Neural crest cell (in vitro differentiated cells): ENCODE measurements around the gene HMGXB4. TPM values are rescaled to one million over a fixed set of nuclear protein-coding genes. Genes with fewer than 3 reads are reported as not detected.

Experiments used
- DNase-seq: peaks from one replicate; pipeline ENCODE4 v3.0.0; 2021; ENCODE audit warnings: low read depth, mixed read lengths, low spot score
- H3K27ac Mint-ChIP-seq: one replicate; pipeline ENCODE4 v1.8.0; 2021; ENCODE audit warnings: mild to moderate bottlenecking, mixed read lengths; ENCODE audit not compliant: unreplicated experiment
- H3K27me3 Mint-ChIP-seq: 2 replicates; pipeline ENCODE4 v1.8.0; 2021; ENCODE audit warnings: low read depth, mild to moderate bottlenecking, mixed read lengths
- H3K36me3 Mint-ChIP-seq: 2 replicates; pipeline ENCODE4 v1.8.0; 2021; ENCODE audit warnings: low read depth, mild to moderate bottlenecking, mixed read lengths
- H3K4me1 Mint-ChIP-seq: 2 replicates; pipeline ENCODE4 v1.8.0; 2021; ENCODE audit warnings: mixed read lengths
- H3K4me3 Mint-ChIP-seq: one replicate; pipeline ENCODE4 v1.8.0; 2021; ENCODE audit warnings: mild to moderate bottlenecking, mixed read lengths
- H3K9me3 Mint-ChIP-seq: 2 replicates; pipeline ENCODE4 v1.8.0; 2021; ENCODE audit warnings: mixed read lengths
- total RNA-seq: library from RNA; stranded (reverse); gene quantifications from 2 replicates; pipeline ENCODE4 v1.2.1, GENCODE V29; 2021
- TF ChIP-seq, protein P1 (sequence below): fragments of 200-600 bp; sonication (generic); conservative IDR thresholded peaks from 2 replicates; pipeline ENCODE4 v1.5.0; 2021; ENCODE audit warnings: antibody characterized with exemption, mild to moderate bottlenecking

HMGXB4 gene
- total RNA-seq, 1 donor from 2014 or later: 44.7 TPM

DNA sequence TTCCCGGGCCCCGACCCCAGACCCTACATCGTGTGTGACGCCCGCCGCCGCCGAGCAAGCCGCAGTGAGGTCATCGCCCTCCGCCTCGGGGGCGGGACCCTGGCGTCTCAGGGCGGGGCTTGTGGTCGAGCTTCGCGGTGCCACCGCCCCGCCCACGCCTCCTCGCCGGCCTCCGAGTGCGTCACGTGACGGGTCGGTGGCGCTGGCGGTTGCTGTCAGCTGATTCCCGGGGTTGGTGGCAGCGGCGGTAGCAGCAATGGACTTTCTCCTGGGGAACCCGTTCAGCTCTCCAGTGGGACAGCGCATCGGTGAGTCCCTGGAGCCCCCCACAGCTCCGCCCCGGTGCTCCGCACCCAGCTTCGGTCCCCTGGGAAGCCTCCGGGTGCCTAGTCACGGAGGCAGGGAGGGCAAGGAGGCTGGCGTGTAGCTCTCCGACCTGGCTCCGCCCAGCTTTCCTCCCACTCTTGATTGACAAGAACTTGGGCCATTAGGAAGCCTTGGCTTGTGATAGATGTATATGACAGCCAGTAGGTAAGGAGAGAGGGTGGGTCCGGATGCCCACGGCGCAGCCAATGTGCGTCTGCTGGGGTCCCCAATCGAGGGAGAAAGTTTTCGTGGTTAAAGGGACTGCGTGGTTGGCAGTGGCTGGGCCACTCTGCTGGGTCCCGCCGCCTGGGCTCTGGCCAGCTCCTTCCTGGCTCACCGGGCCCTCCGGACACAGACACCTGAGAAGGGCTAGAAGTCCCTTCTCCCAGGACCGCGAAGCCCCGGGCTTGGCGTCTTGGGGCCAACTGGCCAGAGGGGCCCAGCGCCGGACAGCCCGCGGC is 42.6 kb downstream of the HMGXB4 start, which contains the start of gene TOM1:
Gene TOM1, plus strand, starts transcription at position 222 of the 827 bp plus-strand sequence. Its CDS starts 35 bp downstream, at position 257.
- Mint-ChIP-seq H3K27me3 (no peaks in the 10 kb centered on the region), H3K9me3 (no peaks in the 10 kb centered on the region), H3K4me3 (peak within 1 kb of the TSS; percentile 90), H3K36me3 (no peaks in the 10 kb centered on the region), H3K27ac (peak within 1 kb of the TSS; percentile 92), H3K4me1 (peaks cover 13% of the 10 kb centered on the region)
- peak; percentile 96 for DNase-seq
- TF ChIP-seq, protein P1, sequence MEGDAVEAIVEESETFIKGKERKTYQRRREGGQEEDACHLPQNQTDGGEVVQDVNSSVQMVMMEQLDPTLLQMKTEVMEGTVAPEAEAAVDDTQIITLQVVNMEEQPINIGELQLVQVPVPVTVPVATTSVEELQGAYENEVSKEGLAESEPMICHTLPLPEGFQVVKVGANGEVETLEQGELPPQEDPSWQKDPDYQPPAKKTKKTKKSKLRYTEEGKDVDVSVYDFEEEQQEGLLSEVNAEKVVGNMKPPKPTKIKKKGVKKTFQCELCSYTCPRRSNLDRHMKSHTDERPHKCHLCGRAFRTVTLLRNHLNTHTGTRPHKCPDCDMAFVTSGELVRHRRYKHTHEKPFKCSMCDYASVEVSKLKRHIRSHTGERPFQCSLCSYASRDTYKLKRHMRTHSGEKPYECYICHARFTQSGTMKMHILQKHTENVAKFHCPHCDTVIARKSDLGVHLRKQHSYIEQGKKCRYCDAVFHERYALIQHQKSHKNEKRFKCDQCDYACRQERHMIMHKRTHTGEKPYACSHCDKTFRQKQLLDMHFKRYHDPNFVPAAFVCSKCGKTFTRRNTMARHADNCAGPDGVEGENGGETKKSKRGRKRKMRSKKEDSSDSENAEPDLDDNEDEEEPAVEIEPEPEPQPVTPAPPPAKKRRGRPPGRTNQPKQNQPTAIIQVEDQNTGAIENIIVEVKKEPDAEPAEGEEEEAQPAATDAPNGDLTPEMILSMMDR: no peak

DNA sequence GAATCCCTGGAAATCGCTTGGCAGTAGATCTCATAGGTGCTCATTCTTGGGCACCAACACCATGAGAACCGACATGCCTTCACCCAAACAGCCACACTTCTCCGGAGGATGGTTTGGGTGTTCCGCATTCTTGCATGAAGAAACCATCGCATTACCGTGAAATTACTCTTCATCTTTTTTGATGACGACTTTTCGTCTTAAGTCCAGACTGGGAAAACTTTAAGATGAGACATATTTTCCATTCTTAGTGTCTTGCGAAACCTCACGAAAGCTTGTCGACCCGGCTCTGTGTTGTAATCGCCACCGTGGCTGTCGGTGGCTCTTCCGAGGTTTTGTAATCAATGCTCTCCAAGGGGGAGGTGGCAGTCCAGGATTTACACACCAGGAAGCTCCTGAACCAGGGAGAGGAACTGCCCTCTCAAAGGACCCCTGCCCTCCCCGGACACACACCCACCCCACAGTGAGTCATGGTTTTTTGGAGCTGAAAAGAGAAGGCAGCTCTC is 44.1 kb downstream of the HMGXB4 start:
- H3K27ac Mint-ChIP-seq: no peak overlapping the region
- no peak for DNase-seq
- TF ChIP-seq, protein P1: no peak

DNA sequence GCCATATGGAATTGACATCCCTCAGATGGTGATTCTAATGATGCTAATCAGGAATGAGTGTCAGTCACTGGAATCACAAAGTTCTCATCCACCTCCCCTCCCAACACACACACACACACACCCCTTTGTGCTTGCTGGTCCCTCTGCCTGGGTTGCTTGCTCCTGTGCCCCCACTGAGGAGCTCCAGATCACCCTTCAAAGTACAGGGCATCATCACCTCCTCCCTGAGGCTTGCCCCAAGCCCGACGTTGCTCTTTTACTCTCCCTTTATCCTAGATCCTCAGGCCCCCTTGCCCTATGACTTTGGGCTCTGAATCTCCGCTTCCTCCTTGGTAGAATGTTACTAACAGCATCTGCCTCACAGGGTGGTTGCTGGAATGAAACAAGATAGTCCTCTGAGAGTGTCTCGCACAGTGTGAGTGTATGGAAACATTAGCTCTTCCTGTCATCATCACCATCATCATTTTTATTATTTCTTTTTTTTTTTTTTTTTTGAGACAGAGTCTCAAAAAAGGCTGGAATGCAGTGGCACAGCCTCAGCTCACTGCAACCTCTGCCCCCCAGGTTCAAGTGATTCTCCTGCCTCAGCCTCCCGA is 45.8 kb downstream of the HMGXB4 start:
- DNase-seq: no peak
- Mint-ChIP-seq H3K27me3 (no peaks in the 10 kb centered on the region), H3K27ac (no peak overlapping the region), H3K4me1 (peaks cover 29% of the 10 kb centered on the region), H3K36me3 (no peaks in the 10 kb centered on the region), H3K4me3 (peak overlapping the region; percentile 63), H3K9me3 (no peaks in the 10 kb centered on the region)
- TF ChIP-seq, protein P1: no peak

More for the DNA sequence above, 44.1 kb downstream of the HMGXB4 start:
- peaks cover 16% of the 10 kb centered on the region for H3K4me1 Mint-ChIP-seq
- no peaks in the 10 kb centered on the region for H3K27me3 Mint-ChIP-seq
- H3K36me3 Mint-ChIP-seq: no peaks in the 10 kb centered on the region
- no peaks in the 10 kb centered on the region for H3K9me3 Mint-ChIP-seq
- peak overlapping the region; percentile 90 for H3K4me3 Mint-ChIP-seq

DNA sequence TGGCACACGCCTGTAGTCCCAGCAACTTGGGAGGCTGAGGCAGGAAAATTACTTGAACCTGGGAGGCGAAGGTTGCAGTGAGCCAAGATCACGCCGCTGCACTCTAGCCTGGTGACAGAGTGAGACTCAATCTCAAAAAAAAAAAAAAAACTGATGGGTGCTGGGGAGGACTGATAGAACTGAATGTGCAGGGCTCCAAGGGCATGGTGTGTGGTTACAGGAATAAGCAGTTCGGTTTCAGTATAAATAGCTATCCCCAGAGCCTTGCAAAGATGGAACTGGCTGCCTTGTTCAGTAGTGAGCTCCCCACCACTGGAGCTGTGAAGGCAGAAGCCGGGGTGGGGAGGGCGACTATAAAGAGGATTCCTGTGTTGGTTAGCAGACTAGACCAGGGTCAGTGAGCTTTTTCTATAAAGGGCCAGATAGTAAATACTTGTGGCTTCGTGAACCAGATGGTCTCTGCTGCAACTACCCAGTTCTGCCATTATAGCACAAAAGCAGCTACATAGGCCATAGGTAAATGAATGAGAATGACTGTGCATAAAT is 48.3 kb downstream of the HMGXB4 start:
- no peaks in the 10 kb centered on the region for H3K27me3 Mint-ChIP-seq
- no peaks in the 10 kb centered on the region for H3K36me3 Mint-ChIP-seq
- H3K9me3 Mint-ChIP-seq: no peaks in the 10 kb centered on the region
- peaks cover 22% of the 10 kb centered on the region for H3K4me1 Mint-ChIP-seq
- TF ChIP-seq, protein P1: no peak
- peak overlapping the region; percentile 84 for H3K27ac Mint-ChIP-seq
- no peak for DNase-seq
- peak overlapping the region; percentile 25 for H3K4me3 Mint-ChIP-seq

DNA sequence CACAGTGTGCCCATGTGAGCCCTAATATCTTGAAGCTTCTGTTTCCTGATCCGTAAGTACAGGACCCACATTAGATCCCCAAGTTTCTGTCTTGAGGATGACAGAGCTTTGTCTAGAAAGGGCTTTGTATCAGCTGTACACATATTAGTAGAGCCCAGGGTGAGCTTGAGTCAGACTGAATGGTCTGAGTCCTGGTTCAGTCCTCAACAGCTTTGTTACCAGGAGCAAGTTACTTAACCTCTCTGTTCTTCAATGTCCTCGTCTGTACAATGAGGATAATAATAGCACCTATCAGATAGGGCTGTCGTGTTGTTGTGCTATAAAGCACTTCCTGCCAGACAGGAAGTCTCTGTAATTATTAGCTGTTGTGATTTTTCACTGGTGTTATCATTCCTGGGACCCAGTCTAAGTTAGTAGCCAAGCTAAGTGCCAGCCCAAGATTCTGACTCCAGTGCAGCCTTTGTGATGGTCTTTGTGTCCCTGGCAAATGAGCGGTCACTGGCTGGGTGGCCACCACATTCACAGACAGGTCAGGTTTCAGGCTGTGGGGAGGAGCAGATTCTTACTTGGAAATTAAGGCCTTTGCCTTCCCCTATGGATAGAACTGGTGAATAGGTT is 49.2 kb downstream of the HMGXB4 start:
- H3K9me3 Mint-ChIP-seq: no peaks in the 10 kb centered on the region
- no peak overlapping the region for H3K27ac Mint-ChIP-seq

More for the DNA sequence above, 49.2 kb downstream of the HMGXB4 start:
- no peak overlapping the region for H3K4me3 Mint-ChIP-seq
- H3K36me3 Mint-ChIP-seq: no peaks in the 10 kb centered on the region
- TF ChIP-seq, protein P1: no peak
- DNase-seq: no peak
- no peaks in the 10 kb centered on the region for H3K27me3 Mint-ChIP-seq
- peaks cover 28% of the 10 kb centered on the region for H3K4me1 Mint-ChIP-seq
